GM19193 (cell line): ENCODE results near the gene NHEJ1.

Experiments
- POLR2A ChIP-seq: IDR thresholded peaks from 4 replicates; pipeline ENCODE4 v1.6.1; 2011; ENCODE audit not compliant: insufficient read depth, insufficient read length; ENCODE audit errors: extremely low read depth

The NHEJ1 gene

GRCh38 chr2:219175486-219175885 is 14.9 kb upstream of the NHEJ1 start:
- TF ChIP-seq POLR2A = no peak

- no peak for TF ChIP-seq POLR2A
Measured at GRCh38 chr2:219174801-219175200, 14.2 kb upstream of the NHEJ1 start.

DNA sequence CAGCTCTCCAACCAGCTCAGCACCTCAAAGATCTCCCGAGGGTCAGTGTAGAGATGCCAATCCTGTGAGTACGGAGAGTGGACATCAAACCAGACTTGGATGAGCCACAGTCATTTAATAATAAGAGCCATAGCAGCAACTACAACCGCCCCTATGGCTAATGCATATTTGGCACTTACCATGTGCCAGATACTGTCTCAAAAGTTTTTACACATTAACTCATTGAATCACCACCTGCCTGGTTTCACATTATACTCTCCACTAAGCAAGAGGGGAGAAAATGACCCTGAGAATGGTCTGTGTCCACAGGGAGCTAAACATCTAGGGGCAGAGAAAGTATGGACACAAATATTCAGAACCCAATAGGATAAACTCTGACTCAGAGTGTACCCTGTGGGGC is 13.5 kb upstream of the NHEJ1 start:
- no peak for TF ChIP-seq POLR2A

GRCh38 chr2:219173176-219173575 is 12.6 kb upstream of the NHEJ1 start:
- no peak for TF ChIP-seq POLR2A

DNA sequence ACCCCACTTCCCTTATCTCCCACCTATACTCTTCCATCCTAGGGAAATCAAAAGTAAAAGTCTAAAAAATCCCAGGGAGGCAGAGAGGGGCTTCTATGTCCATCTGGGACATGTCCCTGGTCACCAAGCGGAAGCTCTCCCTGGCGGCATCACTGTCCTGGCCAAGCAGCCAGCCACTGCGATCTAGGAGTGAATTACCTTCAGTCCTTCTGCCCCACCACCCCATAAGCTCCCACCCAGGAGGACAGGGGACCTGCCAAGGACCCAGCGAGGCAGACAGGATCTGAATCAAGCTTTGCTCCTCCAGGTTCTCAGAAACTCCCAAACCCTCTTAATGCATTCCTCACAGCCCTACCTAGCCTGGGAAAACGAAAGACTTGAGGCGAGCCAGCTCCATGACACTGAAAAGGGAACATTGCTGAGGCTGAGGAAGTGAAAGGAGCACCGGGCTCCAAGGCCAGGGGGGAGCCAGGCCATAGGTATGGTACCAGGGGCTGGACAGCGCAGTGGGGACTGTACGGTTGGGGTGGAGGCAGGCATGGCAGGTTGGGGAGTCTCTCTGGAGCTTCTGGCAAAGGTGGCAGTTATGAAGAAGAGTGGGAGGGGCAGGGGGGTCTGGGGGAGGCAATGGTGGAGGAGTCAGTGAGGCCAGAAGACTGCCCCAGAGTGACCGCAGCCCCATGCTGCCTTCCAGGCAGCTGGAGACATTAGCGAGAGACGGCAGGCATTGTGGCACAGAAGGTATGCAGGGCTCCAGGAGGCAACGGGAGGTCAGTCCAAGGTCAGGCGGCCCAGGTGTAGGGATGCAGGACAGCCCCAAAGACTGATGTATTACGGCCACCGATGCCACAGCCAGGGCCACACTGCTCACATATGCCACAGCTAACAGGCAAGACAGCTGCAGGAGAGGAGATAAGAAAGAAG is 11.9 kb upstream of the NHEJ1 start:
- TF ChIP-seq POLR2A = no peak

DNA sequence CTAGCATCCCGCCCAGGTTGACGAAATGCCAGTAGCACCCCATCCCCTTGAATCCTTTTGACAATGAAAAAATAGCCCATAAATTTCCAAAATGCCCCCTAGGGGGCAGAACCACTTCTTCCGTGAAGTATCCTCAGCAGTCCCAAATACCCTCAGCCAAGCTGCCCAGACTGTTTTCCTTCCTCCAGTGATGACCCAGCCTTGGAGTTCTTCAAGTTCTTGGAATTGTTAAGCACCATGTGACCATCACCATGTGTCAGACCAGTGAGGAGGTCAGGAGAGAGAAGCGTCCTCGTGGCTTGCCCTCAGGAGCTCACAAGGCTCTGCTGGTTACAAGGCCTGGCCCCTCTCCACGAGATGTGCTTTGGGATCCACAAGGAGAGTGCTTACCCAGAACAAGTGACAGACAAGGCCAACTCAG is 10.6 kb upstream of the NHEJ1 start:
- TF ChIP-seq POLR2A = no peak

GRCh38 chr2:219169930-219170654 is 9.5 kb upstream of the NHEJ1 start, which contains the start of gene SLC23A3:
TSS of gene SLC23A3 (minus strand) at chr2:219170029. CDS start at chr2:219169984, 45 bp downstream.
- TF ChIP-seq POLR2A = no peak

DNA sequence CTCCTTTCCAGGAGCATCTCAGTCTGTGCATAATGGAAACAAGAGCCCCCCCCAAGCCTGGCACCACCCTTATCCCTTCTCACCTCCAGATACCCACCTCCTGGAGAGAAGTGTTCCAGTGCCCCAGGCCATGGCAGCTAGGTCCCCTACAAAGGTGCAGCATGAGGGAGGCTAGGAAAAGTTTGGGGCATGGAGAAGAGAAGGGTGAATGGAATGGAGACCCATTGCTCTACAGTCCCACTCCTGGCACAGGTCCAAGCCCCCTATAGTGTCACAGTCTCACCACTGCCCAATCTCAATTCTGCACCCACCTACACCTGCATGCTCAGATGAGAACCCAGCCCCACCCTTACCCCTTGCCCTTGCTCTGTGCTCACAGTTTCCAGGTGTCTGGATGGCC is 8.3 kb upstream of the NHEJ1 start:
- no peak for TF ChIP-seq POLR2A

GRCh38 chr2:219168526-219168925 is 7.9 kb upstream of the NHEJ1 start:
- no peak for TF ChIP-seq POLR2A

DNA sequence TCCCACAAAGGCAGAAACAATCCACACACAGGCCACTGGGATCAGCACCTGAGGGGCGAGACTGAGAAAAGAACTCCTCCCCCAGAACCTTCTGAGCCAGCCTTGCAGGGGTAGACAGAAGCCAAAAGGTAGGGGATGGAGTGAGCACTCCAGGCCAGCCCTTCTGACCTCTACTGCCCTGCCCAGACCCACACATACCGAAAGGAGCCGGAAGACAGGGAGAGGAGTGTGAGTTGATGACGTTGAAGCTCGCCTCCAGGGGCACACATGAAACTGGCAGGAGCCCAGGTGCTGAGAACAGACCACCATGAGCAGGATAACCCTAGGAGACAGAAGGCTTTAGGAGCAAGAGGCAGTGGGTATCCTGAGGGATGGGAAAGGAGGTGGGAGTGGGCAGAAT is 7.4 kb upstream of the NHEJ1 start:
- no peak for TF ChIP-seq POLR2A

DNA sequence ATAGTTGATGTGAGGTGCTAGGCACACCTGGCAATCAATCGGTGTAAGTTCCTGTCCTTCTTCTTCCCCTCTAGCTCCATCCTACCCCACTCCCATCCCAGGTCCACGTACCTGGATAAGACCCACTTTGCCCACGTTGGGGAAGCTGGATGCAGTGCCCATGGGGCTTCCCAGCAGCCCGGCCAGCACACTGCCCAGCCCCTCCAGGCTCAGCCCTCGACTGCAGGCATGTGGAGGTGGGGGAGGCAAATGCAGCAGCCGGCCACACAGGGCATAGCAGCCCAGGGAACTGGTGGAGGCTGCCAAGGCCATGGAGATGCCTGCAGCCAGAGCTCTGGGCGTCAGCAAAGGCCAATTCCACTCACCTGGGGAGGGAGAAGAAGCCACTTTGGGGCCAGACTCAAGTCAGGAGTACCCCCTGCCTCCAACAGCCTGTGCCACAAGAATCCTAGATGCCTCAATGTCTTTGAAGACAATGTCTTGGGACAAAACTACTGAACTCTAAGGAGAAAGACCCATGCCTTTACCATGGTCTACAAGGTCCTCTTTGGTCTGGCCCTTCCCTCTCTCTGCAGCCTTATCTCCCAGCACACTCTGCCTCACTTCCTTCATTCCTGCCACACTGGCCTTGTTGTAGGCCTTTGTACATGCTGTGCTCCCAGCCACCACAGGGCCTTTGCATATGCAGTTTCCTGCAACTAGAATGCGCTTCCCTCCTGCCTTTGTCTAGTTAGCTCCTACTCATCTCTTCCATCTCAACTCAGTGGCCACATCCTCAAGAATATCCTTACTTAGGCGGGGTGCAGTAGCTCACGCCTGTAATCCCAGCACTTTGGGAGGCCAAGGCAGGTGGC is 4.7 kb upstream of the NHEJ1 start:
- no peak for TF ChIP-seq POLR2A

DNA sequence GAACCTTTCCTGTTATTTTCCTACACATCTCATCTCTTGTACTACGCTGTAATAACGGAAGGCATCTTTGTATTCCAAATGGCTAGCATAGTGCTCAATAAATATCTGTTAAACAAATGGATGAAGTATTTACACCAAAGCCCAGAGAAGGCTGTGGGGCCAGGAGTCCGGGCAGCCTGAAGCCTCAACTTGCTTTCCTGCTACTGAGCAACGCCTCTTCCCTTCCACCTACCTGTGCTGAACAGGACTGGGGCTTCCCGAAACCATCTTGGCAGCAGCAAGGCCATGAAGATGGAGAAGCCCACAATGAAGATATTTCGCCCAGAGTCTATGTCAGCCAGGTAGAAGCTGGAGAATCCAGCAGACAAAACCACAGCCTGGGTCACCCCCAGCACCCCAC is 2.5 kb upstream of the NHEJ1 start:
- TF ChIP-seq POLR2A = no peak

- TF ChIP-seq POLR2A = no peak
Measured at GRCh38 chr2:219161097-219161496, 482 bp upstream of the NHEJ1 start.

- TF ChIP-seq POLR2A = no peak
Measured at GRCh38 chr2:219159771-219160185, 837 bp downstream of the NHEJ1 start.

DNA sequence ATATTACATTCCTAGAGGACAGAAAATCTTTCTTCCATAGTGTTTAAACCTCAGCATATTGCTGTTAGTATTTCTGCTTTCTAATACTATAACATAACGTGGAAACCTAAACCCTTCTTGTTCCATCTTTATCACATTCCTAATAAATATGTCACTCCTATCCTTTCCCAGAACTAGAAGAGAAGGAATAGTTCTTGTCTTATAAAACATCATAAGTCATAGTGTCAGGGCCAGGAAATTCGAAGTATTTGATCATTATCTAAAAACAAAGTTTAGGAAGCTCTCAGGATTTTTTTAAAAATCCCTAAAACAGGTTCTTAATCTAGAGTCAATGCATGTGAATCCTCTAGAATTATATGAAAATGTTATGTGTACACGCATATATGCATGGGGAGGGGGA is 2.0 kb downstream of the NHEJ1 start:
- TF ChIP-seq POLR2A = no peak

- no peak for TF ChIP-seq POLR2A
Measured at GRCh38 chr2:219158025-219158424, 2.6 kb downstream of the NHEJ1 start.

- no peak for TF ChIP-seq POLR2A
Measured at GRCh38 chr2:219157396-219157795, 3.2 kb downstream of the NHEJ1 start.
